C4-2B (cell line): ENCODE measurements around the gene CALHM3.

ENCODE experiments used
- CTCF ChIP-seq: fragments of 450-650 bp; conservative IDR thresholded peaks from 2 replicates; pipeline ENCODE4 v1.5.1; 2017; ENCODE audit warnings: mild to moderate bottlenecking
- ZFX ChIP-seq: fragments of 450-650 bp; IDR thresholded peaks from 2 replicates; pipeline ENCODE4 v1.6.1; 2017

DNA sequence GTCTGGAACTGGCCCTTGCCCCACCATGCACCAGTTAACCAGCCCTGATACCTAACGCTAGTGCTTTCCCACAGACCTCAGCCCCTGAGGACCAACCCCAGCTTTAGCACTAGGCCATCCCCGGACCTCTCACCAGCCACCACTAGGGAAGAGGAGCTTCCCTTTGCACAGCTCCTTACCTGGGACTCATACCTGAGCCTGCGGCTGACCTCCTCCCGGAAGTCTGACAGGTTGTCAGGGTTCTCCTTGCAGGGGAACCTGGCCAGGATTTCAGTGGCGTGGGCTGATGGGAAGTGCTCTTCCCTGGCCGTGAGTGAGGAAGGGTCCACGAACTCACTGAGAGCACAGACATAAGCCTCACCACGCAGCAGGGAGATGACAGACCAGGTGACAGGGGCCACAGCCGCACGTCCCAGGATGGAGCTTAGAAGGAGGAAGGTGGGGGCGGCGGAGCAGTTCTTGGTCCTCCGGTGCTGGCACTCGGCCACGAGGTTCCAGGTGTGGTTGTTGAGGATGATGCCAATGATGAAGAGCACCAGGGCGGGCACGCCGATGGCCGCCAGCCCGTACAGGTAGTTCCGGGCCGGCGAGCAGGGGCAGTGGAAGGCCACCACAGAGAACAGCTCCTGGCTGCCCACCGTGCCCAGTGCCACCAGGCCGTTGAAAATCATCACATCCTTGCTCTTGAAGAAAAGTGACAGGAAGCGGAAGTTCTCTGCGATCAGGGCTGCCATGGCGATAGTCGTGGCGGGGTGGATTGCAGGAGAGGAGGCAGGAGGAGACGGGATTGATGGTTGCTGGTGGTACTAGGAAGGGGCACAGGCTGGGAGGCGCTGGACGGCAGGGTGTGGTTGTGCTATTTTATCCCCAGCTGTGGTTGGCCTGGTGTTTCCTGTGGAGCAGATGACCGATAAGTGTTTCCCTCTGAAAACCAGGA, 29.6 kb downstream of the CALHM3 start:
- no peak for TF ChIP-seq CTCF
- TF ChIP-seq ZFX: no peak
